GM21367 (cell line): ENCODE data around the gene PPP1R18.

Source experiments
- ATAC-seq: cut with Tn5 transposase; IDR thresholded peaks from one replicate; pipeline ENCODE4 v1.9.1; 2021; ENCODE audit not compliant: unreplicated experiment

Gene PPP1R18

DNA sequence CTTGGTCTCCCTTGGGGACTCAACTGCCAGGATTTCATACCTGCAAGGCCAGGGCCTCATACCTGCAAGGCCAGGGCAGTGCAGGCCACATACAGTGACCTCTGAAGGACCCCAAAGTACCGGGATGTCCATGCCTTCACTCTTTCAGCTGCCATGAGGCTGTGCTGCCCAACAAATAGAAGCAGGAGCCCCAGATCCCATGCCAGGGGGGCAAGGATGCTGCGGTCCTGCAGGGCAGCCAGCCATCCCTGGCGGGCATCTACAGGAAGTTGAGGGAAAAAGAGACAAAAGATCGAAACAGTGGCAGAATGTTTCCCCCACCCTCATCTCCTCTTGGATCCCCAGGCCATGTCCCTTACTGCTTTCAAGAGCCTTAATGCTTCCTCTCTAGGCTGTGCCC, 3.5 kb upstream of the PPP1R18 start:
- ATAC-seq = no peak

DNA sequence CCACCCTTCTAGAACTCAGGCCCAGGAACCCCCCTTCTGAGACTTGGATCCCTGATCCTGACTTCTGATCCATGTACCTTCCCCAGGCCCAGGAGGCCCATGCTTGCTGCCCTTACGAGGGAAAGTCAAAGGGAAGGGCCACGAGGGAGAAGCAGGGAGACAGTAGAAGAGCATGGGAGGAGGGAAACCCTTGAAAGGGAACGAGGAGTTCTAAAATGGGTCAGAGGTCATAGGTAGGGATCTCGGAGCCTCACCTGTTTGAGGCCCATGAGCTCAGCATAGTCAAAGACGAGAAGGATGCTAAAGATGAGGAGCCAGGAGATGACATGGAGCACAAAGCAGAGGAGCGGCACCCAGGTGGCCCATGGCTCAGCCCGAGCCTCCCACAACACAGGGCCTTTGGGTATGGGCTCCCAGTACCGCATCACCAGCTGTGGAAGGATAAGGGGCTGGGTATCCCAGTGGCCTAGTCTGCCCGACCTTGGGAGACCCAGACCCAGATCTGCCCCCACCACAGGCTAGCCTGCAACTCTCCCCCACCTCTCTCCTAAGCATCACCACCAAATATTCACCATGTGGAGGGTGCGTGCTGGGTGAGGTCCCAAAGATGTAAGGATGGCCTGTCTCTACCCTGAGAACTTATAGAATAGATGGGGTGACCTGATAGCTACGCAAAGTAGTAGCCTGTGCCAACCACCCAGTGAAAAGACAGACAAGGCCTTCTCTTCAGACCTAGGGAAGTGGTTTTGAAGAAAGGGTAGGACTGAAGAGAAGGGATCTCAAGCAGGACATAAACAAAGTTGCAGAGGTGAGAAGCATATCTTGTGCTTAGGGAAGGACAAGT, 2.8 kb upstream of the PPP1R18 start:
- no peak for ATAC-seq

GRCh38 chr6:30688569-30688968, 2.1 kb upstream of the PPP1R18 start:
- no peak for ATAC-seq

- no peak for ATAC-seq
Observed at GRCh38 chr6:30687659-30688431, 1.4 kb upstream of the PPP1R18 start.

DNA sequence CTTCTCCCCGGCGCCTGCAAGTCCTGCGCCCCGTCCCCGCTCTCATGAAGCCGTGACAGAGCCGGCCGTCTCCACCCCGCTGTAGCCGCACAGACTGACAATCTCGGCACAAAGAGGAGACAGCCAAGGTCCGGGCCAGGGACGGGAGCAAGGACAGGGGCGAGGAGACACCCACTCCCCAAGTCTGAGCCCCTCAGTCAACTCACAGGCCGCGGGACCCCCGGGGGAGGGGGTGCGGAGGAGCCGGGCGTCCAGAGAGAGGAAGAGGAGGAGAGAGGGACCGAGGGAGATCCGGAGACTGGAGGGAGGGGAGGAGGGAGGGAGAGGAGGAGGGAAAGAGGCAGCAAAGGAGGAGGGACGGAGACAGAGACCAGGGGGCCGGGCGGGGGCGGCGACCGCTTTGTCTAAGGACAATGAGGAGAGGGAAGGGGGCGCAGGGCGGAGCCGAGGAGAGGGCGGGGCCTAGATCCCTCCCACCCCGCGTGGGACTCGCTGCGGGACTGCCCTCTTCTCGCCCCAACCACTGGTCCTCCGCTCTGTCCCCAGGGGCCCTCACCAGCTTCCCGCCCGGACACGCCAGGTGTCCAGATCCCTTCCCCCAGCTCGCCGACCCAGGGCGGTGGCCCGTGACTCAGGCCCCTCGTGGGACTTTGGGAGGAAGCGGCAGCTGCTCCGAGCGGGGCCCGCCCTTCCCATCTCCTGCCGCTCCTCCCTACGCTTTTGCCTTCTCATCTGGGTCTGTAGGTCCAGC, 638 bp upstream of the PPP1R18 start:
- ATAC-seq = peak; percentile 30

GRCh38 chr6:30685157-30686008, 1.1 kb downstream of the PPP1R18 start:
- ATAC-seq = no peak

- no peak for ATAC-seq
Observed at GRCh38 chr6:30684386-30685156, 1.9 kb downstream of the PPP1R18 start.

GRCh38 chr6:30683980-30684338, 2.5 kb downstream of the PPP1R18 start:
- ATAC-seq = no peak

- ATAC-seq = no peak
Observed at GRCh38 chr6:30683183-30683979, 3.1 kb downstream of the PPP1R18 start.

DNA sequence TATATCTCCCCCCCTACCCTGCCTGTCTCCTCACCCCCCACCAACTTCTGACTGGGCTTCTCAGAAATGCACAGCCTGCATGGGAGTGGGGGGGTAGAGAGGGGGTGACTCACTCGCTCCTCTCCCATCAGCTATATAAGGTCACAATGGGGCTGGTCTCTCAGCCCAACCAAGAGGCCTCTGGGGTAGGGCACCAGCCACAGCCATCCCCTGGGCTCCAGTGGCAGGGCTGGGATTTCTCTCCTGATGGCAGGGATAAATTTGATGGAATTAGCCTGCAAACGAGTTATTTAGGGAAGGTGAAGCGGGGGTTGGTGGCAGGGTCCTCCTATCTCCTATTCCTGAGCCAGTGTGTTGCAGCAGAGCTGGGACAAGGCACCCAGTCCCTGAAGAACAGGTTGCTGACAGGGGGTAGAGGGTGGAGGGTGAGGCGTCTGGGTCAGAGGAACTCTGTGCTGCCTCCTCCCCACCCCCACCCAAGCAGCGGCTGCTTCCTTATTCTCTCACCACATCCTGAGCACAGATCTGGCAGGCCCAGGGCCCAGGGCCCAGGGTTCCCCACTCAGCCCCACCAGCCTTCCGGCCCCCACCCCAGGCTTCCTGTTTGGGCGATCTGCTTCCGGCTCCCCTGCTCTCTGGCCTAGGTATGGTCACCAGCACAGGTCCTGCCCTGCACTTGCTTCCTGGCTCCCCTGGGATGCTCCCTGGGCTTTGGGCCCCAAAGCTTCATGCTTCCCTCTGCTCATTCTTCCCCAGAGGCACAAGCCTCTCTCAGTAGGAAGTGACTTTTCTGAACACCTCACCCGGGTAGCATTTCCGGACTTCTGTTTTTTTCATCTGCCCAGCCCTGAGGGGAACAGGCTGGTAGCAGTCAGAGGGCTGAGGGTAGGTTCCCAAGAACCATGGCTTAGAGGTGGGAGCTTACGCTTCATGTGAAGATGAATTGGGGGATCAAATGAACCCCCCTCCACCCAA, 4.0 kb downstream of the PPP1R18 start:
- ATAC-seq = peak; percentile 29

DNA sequence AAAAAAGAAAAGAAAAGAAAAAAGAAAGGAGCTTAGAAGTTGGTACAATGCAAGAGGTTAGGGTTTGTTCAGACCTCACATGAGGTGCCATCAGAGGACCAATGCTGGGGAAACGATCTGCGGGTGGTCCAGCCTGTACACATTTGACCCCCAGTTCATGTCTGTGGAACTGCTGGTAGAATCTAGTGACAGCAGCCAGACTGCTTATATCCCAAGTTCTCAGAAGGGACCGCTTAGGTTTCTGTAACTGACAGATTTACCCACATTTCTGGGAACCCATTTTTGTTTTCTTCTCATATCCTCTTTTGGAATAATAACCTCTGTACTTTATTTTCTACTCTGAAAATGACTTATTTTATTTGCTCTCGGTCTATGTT, 4.7 kb downstream of the PPP1R18 start:
- no peak for ATAC-seq

GRCh38 chr6:30679765-30680535, 6.5 kb downstream of the PPP1R18 start:
- ATAC-seq = no peak

DNA sequence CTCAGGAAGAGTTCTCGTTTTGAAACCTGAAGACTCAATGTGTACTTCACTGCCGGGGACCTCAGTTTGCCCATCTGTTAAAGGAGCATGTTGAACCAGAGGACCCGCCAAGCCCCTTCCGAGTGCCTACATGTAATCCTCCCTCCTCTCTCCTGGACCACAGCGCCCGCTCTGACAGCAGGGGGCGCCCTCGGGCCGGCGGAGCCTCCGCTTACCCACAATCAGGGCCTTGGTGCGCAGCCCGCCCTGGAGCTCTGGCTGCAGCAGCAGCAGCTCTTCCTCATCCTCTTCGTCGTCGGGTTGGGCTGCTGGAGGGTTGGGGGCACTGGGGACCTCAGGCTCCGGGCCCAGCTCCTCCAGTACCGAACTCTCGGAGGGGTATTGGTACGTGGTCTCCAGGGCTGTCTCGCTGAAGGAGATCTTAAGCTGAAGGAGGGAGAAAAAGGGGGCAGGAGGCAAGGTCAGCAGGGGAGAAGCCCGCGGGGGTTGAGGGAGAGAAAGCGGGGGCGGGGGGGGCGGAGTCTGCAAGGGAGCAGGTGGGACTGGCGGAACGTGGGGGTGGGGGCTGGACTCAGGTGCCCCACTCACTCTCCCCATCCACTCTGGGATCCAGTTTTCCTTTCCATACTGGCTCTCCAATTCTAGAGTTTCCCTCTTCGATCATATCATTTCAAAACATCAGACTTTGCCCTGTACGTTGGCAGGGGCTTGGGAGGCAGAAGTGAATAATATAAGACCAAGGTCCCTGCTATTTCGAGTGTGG, 7.3 kb downstream of the PPP1R18 start:
- no peak for ATAC-seq

DNA sequence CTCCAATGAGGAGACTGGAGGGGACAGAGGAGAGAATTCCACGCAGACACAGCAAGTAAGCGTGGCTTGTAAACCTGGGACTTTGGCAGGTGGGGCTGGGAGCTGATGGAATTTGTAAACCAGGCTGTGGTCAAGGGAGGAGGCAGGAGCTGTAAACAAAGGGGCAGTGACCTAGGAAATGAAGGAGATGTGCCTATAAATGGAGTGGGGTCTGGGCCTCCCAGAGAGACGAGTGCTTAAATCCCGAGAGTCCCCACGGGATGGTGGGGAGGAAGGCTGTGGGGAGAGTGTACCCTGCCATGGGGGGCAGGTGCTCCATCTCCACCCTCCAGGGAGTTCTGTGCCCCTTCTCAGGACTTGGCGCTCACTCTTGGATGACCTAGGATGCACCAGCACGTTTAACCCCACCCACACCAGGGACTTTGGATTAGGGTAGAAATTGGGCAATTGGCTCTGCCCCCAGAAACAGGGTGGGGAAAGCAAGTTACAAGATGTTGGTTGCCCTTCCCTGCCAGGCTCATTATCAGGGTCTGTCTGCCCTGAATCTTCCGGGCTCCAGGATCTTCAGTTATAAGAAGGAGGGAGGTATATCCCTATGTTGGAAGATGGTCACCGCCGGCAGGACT, 9.7 kb downstream of the PPP1R18 start:
- no peak for ATAC-seq

GRCh38 chr6:30672445-30673253, 13.8 kb downstream of the PPP1R18 start, which contains the start of gene DHX16:
Gene DHX16 (minus strand): TSS chr6:30673006. CDS start chr6:30672841, 165 bp downstream.
- ATAC-seq = peak; percentile 61
